Neural cell (in vitro differentiated cells): ENCODE data around the gene EMC8. TPM values are rescaled to one million over a fixed set of nuclear protein-coding genes. Genes with fewer than 3 reads are reported as not detected.

Source experiments
- H2AFZ ChIP-seq: fragments of 200-600, 300-800 bp; sonication (generic), shearing (Covaris generic); 2 replicates; pipeline ENCODE4 v1.6.0; 2014; ENCODE audit warnings: low read depth, mild to moderate bottlenecking, antibody characterized with exemption, low read length, moderate library complexity
- H3F3A ChIP-seq: fragments of 200-600 bp; shearing (Covaris generic); 2 replicates; pipeline ENCODE4 v1.6.1; 2016; ENCODE audit warnings: mild to moderate bottlenecking, moderate library complexity, mixed read lengths, antibody characterized with exemption, low read length; ENCODE audit not compliant: insufficient read depth, poor library complexity, severe bottlenecking
- H3K27ac ChIP-seq: fragments of 200-600, 300-800 bp; sonication (generic), shearing (Covaris generic); 2 replicates; pipeline ENCODE4 v1.5.1; 2014; ENCODE audit warnings: mild to moderate bottlenecking, low read length, moderate library complexity
- H3K27me3 ChIP-seq: fragments of 300-800, 200-600 bp; sonication (generic), shearing (Covaris generic); 2 replicates; pipeline ENCODE4 v1.6.0; 2014; ENCODE audit warnings: mild to moderate bottlenecking, low read depth, low read length, moderate library complexity; ENCODE audit not compliant: insufficient read depth
- H3K36me3 ChIP-seq: fragments of 300-800, 200-600 bp; sonication (generic), shearing (Covaris generic); 2 replicates; pipeline ENCODE4 v1.5.1; 2014; ENCODE audit warnings: mild to moderate bottlenecking, antibody characterized with exemption, low read length, moderate library complexity; ENCODE audit not compliant: insufficient read depth
- H3K4me2 ChIP-seq: fragments of 300-800, 200-600 bp; sonication (generic), shearing (Covaris generic); 2 replicates; pipeline ENCODE4 v1.6.0; 2014; ENCODE audit warnings: mild to moderate bottlenecking, low read length
- H3K4me3 ChIP-seq: fragments of 300-800, 200-600 bp; sonication (generic), shearing (Covaris generic); 2 replicates; pipeline ENCODE4 v1.5.1; 2014; ENCODE audit warnings: mild to moderate bottlenecking, low read length, moderate library complexity
- H3K79me2 ChIP-seq: fragments of 200-600 bp; shearing (Covaris generic); replicated peaks from 2 replicates; pipeline ENCODE4 v1.6.0; 2014; ENCODE audit warnings: mild to moderate bottlenecking, low read length, moderate library complexity; ENCODE audit not compliant: insufficient read depth
- H3K9ac ChIP-seq: fragments of 300-800, 200-600 bp; sonication (generic), shearing (Covaris generic); 2 replicates; pipeline ENCODE4 v1.6.1; 2016; ENCODE audit warnings: mild to moderate bottlenecking, low read length, mixed read lengths
- H3K9me2 ChIP-seq: fragments of 200-600 bp; shearing (Covaris generic); 2 replicates; pipeline ENCODE4 v1.6.1; 2016; ENCODE audit warnings: mild to moderate bottlenecking, low read length, mixed read lengths; ENCODE audit not compliant: insufficient read depth
- H3K9me3 ChIP-seq: fragments of 200-600, 300-800 bp; sonication (generic), shearing (Covaris generic); 2 replicates; pipeline ENCODE4 v1.6.1; 2016; ENCODE audit warnings: mild to moderate bottlenecking, mixed run types, low read length, moderate library complexity, mixed read lengths
- H4K20me1 ChIP-seq: fragments of 200-600 bp; shearing (Covaris generic); 2 replicates; pipeline ENCODE4 v1.6.1; 2016; ENCODE audit warnings: mild to moderate bottlenecking, mixed run types; ENCODE audit not compliant: insufficient read depth
- EP300 ChIP-seq: fragments of 450-650 bp; conservative IDR thresholded peaks from 2 replicates; pipeline ENCODE4 v1.6.1; 2014; ENCODE audit warnings: antibody characterized with exemption, mild to moderate bottlenecking, moderate library complexity; ENCODE audit not compliant: poor library complexity, severe bottlenecking
- EZH2 ChIP-seq: fragments of 200-600, 300-800 bp; shearing (Covaris generic), sonication (generic); IDR thresholded peaks from 2 replicates; pipeline ENCODE4 v1.6.1; 2014; ENCODE audit warnings: antibody characterized with exemption, low read length, borderline replicate concordance, mild to moderate bottlenecking; ENCODE audit not compliant: insufficient read depth, poor library complexity, severe bottlenecking
- MXI1 ChIP-seq: fragments of 450-650 bp; conservative IDR thresholded peaks from 2 replicates; pipeline ENCODE4 v1.6.1; 2014; ENCODE audit warnings: antibody characterized with exemption, mild to moderate bottlenecking; ENCODE audit not compliant: poor library complexity, severe bottlenecking
- POLR2AphosphoS5 ChIP-seq: IDR thresholded peaks from 2 replicates; pipeline ENCODE4 v1.6.1; 2012
- RAD21 ChIP-seq: fragments of 450-650 bp; conservative IDR thresholded peaks from 2 replicates; pipeline ENCODE4 v1.6.1; 2014; ENCODE audit warnings: antibody characterized with exemption, mild to moderate bottlenecking, moderate library complexity
- SMC3 ChIP-seq: fragments of 450-650 bp; conservative IDR thresholded peaks from 2 replicates; pipeline ENCODE4 v1.6.1; 2014; ENCODE audit warnings: antibody characterized with exemption, mild to moderate bottlenecking, moderate library complexity; ENCODE audit not compliant: poor library complexity
- TAF1 ChIP-seq: IDR thresholded peaks from 2 replicates; pipeline ENCODE4 v1.6.1; 2012; ENCODE audit warnings: low read depth
- polyA plus RNA-seq: library from polyadenylated mRNA; depleted of rRNA; stranded (reverse); fragments of >200 nt; gene quantifications from 2 replicates; pipeline ENCODE4 v1.2.3, GENCODE V29; 2014
- TF ChIP-seq, protein P1 (sequence below): IDR thresholded peaks from 2 replicates; pipeline ENCODE4 v1.6.1; 2012; ENCODE audit warnings: borderline replicate concordance
- TF ChIP-seq, protein P2 (sequence below): fragments of 450-650 bp; IDR thresholded peaks from 2 replicates; pipeline ENCODE4 v1.5.1; 2014; ENCODE audit warnings: antibody characterized with exemption, mild to moderate bottlenecking, moderate library complexity; ENCODE audit not compliant: poor library complexity, severe bottlenecking

The EMC8 gene
- polyA plus RNA-seq, 1 donor from 2014 or later = 38.9 TPM

DNA sequence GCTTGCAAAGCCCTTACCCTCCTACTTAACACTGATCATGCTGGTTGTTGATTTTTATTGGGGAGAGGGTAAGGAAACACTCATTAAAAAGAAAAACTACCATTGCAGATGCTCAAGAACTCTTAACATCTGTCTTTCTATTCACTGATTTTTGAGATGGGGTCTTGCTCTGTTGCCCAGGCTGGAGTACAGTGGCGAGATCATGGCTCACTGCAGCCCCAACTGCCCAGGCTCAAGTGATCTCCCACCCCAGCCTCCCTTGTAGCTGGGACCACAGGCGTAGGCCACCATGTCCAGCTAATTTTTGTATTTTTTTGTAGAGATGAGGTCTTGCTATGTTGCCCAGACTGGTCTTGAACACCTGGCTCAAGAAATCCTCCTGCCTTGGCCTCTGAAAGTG, 14.5 kb downstream of the EMC8 start:
- Histone ChIP-seq H3K4me2 (no peak overlapping the region), H4K20me1 (no peaks in the 10 kb centered on the region)
- TF ChIP-seq EP300 (no peak), RAD21 (no peak), POLR2AphosphoS5 (no peak), TAF1 (no peak), MXI1 (no peak), SMC3 (no peak), EZH2 (no peak)
- TF ChIP-seq, protein P1, sequence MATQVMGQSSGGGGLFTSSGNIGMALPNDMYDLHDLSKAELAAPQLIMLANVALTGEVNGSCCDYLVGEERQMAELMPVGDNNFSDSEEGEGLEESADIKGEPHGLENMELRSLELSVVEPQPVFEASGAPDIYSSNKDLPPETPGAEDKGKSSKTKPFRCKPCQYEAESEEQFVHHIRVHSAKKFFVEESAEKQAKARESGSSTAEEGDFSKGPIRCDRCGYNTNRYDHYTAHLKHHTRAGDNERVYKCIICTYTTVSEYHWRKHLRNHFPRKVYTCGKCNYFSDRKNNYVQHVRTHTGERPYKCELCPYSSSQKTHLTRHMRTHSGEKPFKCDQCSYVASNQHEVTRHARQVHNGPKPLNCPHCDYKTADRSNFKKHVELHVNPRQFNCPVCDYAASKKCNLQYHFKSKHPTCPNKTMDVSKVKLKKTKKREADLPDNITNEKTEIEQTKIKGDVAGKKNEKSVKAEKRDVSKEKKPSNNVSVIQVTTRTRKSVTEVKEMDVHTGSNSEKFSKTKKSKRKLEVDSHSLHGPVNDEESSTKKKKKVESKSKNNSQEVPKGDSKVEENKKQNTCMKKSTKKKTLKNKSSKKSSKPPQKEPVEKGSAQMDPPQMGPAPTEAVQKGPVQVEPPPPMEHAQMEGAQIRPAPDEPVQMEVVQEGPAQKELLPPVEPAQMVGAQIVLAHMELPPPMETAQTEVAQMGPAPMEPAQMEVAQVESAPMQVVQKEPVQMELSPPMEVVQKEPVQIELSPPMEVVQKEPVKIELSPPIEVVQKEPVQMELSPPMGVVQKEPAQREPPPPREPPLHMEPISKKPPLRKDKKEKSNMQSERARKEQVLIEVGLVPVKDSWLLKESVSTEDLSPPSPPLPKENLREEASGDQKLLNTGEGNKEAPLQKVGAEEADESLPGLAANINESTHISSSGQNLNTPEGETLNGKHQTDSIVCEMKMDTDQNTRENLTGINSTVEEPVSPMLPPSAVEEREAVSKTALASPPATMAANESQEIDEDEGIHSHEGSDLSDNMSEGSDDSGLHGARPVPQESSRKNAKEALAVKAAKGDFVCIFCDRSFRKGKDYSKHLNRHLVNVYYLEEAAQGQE = no peak
- TF ChIP-seq, protein P2, sequence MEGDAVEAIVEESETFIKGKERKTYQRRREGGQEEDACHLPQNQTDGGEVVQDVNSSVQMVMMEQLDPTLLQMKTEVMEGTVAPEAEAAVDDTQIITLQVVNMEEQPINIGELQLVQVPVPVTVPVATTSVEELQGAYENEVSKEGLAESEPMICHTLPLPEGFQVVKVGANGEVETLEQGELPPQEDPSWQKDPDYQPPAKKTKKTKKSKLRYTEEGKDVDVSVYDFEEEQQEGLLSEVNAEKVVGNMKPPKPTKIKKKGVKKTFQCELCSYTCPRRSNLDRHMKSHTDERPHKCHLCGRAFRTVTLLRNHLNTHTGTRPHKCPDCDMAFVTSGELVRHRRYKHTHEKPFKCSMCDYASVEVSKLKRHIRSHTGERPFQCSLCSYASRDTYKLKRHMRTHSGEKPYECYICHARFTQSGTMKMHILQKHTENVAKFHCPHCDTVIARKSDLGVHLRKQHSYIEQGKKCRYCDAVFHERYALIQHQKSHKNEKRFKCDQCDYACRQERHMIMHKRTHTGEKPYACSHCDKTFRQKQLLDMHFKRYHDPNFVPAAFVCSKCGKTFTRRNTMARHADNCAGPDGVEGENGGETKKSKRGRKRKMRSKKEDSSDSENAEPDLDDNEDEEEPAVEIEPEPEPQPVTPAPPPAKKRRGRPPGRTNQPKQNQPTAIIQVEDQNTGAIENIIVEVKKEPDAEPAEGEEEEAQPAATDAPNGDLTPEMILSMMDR = no peak

DNA sequence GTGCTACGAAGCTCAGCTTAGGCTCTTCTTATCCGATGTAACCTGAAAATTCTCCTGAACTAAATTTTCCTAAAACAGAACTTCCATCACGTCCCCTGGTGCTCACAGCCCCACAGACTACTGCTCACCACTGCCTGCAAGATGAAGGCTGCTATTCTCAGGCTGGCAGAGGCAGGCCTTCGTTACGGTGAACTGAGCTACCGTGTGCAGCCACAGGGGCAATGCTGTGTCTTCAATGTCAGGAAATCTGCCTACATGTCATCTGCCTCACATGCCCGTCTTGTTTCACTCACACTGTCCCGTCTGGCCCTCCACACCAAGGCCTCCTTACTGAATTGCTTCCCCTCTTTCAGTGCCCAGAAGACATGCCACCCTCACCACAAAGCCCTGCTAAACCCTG, 15.9 kb downstream of the EMC8 start:
- no peak overlapping the region for H3K27ac ChIP-seq
- H3K36me3 ChIP-seq = no peaks in the 10 kb centered on the region
- H3K79me2 ChIP-seq = no peaks in the 10 kb centered on the region
- H3K27me3 ChIP-seq = no peaks in the 10 kb centered on the region
- H3K9me2 ChIP-seq = no peaks in the 10 kb centered on the region
- H3K4me3 ChIP-seq = no peak overlapping the region
- no peak overlapping the region for H3K4me2 ChIP-seq
- no peaks in the 10 kb centered on the region for H4K20me1 ChIP-seq
- H2AFZ ChIP-seq = no peak overlapping the region
- H3K9me3 ChIP-seq = no peaks in the 10 kb centered on the region
- no peak for TF ChIP-seq RAD21
- TF ChIP-seq EP300 = no peak
- TF ChIP-seq, protein P1 = no peak
- TF ChIP-seq POLR2AphosphoS5 = no peak
- TF ChIP-seq SMC3 = no peak
- no peaks in the 10 kb centered on the region for H3F3A ChIP-seq
- H3K9ac ChIP-seq = no peak overlapping the region

More for the DNA sequence above, 14.5 kb downstream of the EMC8 start:
- Histone ChIP-seq H3F3A (no peaks in the 10 kb centered on the region), H3K79me2 (no peaks in the 10 kb centered on the region), H3K9me2 (no peaks in the 10 kb centered on the region), H3K27ac (no peak overlapping the region), H2AFZ (no peak overlapping the region), H3K27me3 (no peaks in the 10 kb centered on the region), H3K4me3 (no peak overlapping the region), H3K9ac (no peak overlapping the region), H3K9me3 (no peaks in the 10 kb centered on the region), H3K36me3 (no peaks in the 10 kb centered on the region)
